OCI-LY1 (cell line): ENCODE measurements around the gene PAK3.

Experiments
- H2AFZ ChIP-seq: fragments of 200-600 bp; sonication (generic), shearing (Covaris generic); 2 replicates; pipeline ENCODE4 v1.6.0; 2014; ENCODE audit warnings: antibody characterized with exemption, mild to moderate bottlenecking, low read length
- H3F3A ChIP-seq: fragments of 200-600 bp; sonication (generic), shearing (Covaris generic); 2 replicates; pipeline ENCODE4 v1.6.0; 2014; ENCODE audit warnings: mild to moderate bottlenecking, antibody characterized with exemption, low read length, moderate library complexity; ENCODE audit not compliant: insufficient read depth
- H3K27ac ChIP-seq: fragments of 200-600 bp; sonication (generic); 2 replicates; pipeline ENCODE4 v1.5.1; 2014; ENCODE audit warnings: low read length, mixed run types, mild to moderate bottlenecking, low read depth; ENCODE audit not compliant: poor library complexity, severe bottlenecking
- H3K27me3 ChIP-seq: fragments of 200-600 bp; sonication (generic); 2 replicates; pipeline ENCODE4 v1.6.0; 2014; ENCODE audit warnings: antibody characterized with exemption, mild to moderate bottlenecking, low read length, moderate library complexity; ENCODE audit not compliant: insufficient read depth
- H3K36me3 ChIP-seq: fragments of 200-600 bp; sonication (generic); 2 replicates; pipeline ENCODE4 v1.6.1; 2014; ENCODE audit warnings: mild to moderate bottlenecking, antibody characterized with exemption, low read length, moderate library complexity, mixed read lengths; ENCODE audit not compliant: insufficient read depth
- H3K4me1 ChIP-seq: fragments of 200-600 bp; sonication (generic); 2 replicates; pipeline ENCODE4 v1.5.1; 2014; ENCODE audit warnings: mild to moderate bottlenecking, low read length, moderate library complexity; ENCODE audit not compliant: insufficient read depth, severe bottlenecking
- H3K4me2 ChIP-seq: fragments of 200-600 bp; sonication (generic), shearing (Covaris generic); 2 replicates; pipeline ENCODE4 v1.6.1; 2014; ENCODE audit warnings: low read length
- H3K4me3 ChIP-seq: fragments of 200-600 bp; sonication (generic); 2 replicates; pipeline ENCODE4 v1.5.1; 2014; ENCODE audit warnings: low read length, low read depth, mild to moderate bottlenecking, mixed read lengths; ENCODE audit not compliant: poor library complexity, severe bottlenecking
- H3K79me2 ChIP-seq: fragments of 200-600 bp; shearing (Covaris generic); 2 replicates; pipeline ENCODE4 v1.6.1; 2016; ENCODE audit warnings: mixed run types, low read length, mixed read lengths; ENCODE audit not compliant: insufficient read depth
- H3K9ac ChIP-seq: fragments of 200-600 bp; sonication (generic), shearing (Covaris generic); 2 replicates; pipeline ENCODE4 v1.6.1; 2014; ENCODE audit warnings: mild to moderate bottlenecking, low read length, mixed read lengths
- H3K9me2 ChIP-seq: fragments of 200-600 bp; sonication (generic), shearing (Covaris generic); 2 replicates; pipeline ENCODE4 v1.6.1; 2014; ENCODE audit warnings: low read depth, mild to moderate bottlenecking, low read length, mixed read lengths
- H3K9me3 ChIP-seq: fragments of 200-600 bp; shearing (Covaris generic); 2 replicates; pipeline ENCODE4 v1.6.1; 2014; ENCODE audit warnings: low read length, mixed read lengths
- H4K20me1 ChIP-seq: fragments of 200-600 bp; sonication (generic), shearing (Covaris generic); 2 replicates; pipeline ENCODE4 v1.6.0; 2016; ENCODE audit warnings: mild to moderate bottlenecking, low read length; ENCODE audit not compliant: insufficient read depth
- EZH2 ChIP-seq: fragments of 200-600 bp; sonication (generic), shearing (Covaris generic); IDR thresholded peaks from 2 replicates; pipeline ENCODE4 v1.8.0; 2017; ENCODE audit warnings: borderline replicate concordance, mixed run types, mild to moderate bottlenecking, antibody characterized with exemption, low read length, moderate library complexity, mixed read lengths
- TF ChIP-seq, protein P1 (sequence below): fragments of 200-600 bp; sonication (generic), shearing (Covaris generic); IDR thresholded peaks from 2 replicates; pipeline ENCODE4 v1.5.1; 2017; ENCODE audit warnings: mild to moderate bottlenecking, antibody characterized with exemption, low read length, moderate library complexity, mixed read lengths

Gene PAK3

DNA sequence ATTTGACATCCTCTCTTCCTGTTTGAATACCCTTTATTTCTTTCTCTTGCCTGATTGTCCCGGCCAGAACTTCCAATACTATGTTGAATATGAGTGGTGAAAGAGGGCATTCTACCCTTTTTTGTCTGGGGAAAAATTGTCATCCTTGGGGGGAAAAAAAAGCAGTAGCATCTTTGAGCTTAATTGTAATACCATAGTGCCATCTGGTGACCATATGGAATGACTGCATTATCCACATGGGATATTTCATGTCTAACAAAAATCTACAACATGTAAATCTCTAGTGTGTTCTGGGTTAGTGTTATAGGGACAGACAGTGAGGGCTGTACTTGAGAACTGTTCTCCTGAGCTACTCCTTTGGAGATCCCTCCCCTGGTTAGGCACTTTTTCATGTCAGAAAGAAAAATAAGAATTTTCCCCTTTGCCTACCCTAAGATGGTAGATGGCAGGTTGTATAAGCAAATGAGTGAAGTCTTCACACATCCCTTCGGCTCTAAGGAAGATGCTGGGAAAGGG is 148.3 kb downstream of the PAK3 start:
- Histone ChIP-seq H3K36me3 (no peaks in the 10 kb centered on the region), H3K9ac (no peak overlapping the region), H3K79me2 (no peaks in the 10 kb centered on the region), H3F3A (no peaks in the 10 kb centered on the region), H3K9me3 (no peaks in the 10 kb centered on the region), H3K27ac (no peak overlapping the region), H3K9me2 (no peaks in the 10 kb centered on the region), H3K4me2 (no peak overlapping the region), H3K27me3 (no peaks in the 10 kb centered on the region), H2AFZ (no peak overlapping the region), H3K4me1 (no peaks in the 10 kb centered on the region), H3K4me3 (no peak overlapping the region), H4K20me1 (no peaks in the 10 kb centered on the region)
- TF ChIP-seq EZH2, result no peak
- TF ChIP-seq, protein P1, sequence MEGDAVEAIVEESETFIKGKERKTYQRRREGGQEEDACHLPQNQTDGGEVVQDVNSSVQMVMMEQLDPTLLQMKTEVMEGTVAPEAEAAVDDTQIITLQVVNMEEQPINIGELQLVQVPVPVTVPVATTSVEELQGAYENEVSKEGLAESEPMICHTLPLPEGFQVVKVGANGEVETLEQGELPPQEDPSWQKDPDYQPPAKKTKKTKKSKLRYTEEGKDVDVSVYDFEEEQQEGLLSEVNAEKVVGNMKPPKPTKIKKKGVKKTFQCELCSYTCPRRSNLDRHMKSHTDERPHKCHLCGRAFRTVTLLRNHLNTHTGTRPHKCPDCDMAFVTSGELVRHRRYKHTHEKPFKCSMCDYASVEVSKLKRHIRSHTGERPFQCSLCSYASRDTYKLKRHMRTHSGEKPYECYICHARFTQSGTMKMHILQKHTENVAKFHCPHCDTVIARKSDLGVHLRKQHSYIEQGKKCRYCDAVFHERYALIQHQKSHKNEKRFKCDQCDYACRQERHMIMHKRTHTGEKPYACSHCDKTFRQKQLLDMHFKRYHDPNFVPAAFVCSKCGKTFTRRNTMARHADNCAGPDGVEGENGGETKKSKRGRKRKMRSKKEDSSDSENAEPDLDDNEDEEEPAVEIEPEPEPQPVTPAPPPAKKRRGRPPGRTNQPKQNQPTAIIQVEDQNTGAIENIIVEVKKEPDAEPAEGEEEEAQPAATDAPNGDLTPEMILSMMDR, result peak; percentile 38; the same call in 1 of the 2 replicates

DNA sequence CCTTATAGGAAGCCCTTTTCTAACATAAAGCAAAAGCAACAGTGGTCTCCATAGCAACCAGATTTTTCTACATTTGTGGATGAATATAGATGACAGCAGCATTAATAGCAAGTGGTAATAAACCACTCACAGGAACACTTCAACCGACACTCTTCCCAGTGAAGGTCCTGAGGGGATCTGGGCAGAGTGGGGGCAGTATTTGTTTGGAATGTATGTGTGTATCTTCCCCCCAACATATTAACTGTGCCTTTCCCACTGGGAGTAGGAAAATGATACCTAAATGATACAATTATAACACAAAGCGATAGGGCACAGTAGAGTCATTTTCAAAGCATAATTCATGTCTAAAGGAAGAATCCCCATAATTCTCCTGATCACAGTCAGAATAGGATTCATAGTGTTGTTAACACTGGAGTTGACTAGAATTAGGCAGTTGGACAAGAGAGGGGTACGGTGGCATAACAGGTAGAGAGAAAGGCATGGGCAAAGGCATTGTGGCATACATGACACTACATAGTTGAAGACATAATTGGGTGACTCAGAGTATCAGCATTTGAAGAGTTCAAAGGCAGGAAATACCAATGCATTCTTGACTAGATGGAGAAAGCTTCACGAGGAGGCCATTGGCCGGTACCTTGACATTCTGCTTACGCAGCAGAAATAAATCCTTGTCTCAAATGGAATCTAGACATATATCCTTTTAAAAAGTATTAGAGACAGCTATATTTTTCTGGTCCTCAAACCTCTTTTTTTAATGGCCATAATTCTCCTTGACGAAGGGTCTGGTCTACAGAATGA is 159.1 kb downstream of the PAK3 start:
- Histone ChIP-seq H3K9ac (no peak overlapping the region), H3K9me3 (no peaks in the 10 kb centered on the region), H3K4me3 (no peak overlapping the region), H4K20me1 (no peaks in the 10 kb centered on the region), H3K4me2 (no peak overlapping the region), H3K27ac (no peak overlapping the region), H3K4me1 (no peaks in the 10 kb centered on the region), H3K27me3 (no peaks in the 10 kb centered on the region), H3F3A (no peaks in the 10 kb centered on the region), H3K9me2 (no peaks in the 10 kb centered on the region), H2AFZ (no peak overlapping the region), H3K79me2 (no peaks in the 10 kb centered on the region), H3K36me3 (no peaks in the 10 kb centered on the region)
- TF ChIP-seq, protein P1, result no peak
- no peak for TF ChIP-seq EZH2

DNA sequence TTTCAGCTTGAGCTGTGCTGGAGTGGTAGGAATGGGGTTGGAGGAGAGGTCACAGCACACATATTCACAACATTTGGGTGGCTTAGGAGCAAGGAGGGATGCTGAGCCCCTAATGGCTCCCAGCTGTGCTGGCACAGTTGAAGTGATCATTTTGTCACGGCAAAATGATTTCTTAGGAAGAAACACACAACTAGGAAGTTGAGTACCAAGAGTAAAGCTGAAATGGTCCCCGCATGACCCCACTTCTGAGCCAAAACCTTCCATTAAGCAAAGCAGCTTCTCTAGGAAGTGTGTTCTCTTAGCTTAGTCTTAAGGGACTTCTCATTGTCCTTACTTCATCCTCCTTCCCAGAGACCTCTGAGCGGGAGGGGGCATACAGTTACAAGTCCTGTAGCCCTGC is 161.7 kb downstream of the PAK3 start:
- no peak overlapping the region for H2AFZ ChIP-seq
- no peaks in the 10 kb centered on the region for H3F3A ChIP-seq
- H3K9me3 ChIP-seq, result no peaks in the 10 kb centered on the region
- no peak overlapping the region for H3K4me2 ChIP-seq
- TF ChIP-seq EZH2, result no peak
- TF ChIP-seq, protein P1, result no peak
- H4K20me1 ChIP-seq, result no peaks in the 10 kb centered on the region
- no peaks in the 10 kb centered on the region for H3K4me1 ChIP-seq
- no peaks in the 10 kb centered on the region for H3K9me2 ChIP-seq
- H3K27me3 ChIP-seq, result no peaks in the 10 kb centered on the region
- no peak overlapping the region for H3K4me3 ChIP-seq
- no peak overlapping the region for H3K27ac ChIP-seq
- H3K79me2 ChIP-seq, result no peaks in the 10 kb centered on the region
- H3K9ac ChIP-seq, result no peak overlapping the region
- H3K36me3 ChIP-seq, result no peaks in the 10 kb centered on the region
